ENCODE measurements around the gene ASB16. TPM values are rescaled to one million over a fixed set of nuclear protein-coding genes. Genes with fewer than 3 reads are reported as not detected.

ASB16 gene
- total RNA-seq, 1 donor from 2014 or later, result not detected

DNA sequence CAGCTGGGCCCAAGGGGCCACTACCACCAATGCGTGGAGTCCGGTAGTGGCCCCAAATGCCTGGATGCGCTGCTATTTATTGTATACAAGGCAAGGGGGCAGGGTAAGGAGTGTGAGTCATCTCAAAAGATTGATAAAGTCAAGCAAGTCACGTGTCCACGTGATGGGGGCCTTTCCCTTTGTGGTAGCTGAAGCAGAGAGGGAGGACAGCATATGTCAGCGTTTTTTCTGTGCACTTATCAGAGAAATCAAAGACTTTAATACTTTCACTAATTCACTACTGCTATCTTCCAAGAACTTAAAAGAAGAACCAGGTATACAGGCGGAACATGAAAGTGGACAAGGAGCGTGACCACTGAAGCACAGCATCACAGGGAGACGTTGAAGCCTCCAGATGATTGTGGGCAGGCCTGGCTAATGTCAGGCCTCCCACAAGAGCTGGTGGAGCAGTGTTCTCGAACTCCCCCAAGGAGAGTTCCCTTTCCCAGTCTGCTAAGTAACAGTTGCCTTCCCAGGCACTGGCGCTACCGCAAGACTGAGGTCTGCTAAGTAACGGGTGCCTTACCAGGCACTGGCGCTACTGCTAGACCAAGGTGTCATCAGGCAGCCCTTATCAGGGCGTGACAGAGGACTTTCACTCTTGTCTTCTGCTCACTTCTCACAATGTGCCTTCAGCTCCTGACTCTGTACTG is 10.8 kb upstream of the ASB16 start:
- TF ChIP-seq, protein P1, sequence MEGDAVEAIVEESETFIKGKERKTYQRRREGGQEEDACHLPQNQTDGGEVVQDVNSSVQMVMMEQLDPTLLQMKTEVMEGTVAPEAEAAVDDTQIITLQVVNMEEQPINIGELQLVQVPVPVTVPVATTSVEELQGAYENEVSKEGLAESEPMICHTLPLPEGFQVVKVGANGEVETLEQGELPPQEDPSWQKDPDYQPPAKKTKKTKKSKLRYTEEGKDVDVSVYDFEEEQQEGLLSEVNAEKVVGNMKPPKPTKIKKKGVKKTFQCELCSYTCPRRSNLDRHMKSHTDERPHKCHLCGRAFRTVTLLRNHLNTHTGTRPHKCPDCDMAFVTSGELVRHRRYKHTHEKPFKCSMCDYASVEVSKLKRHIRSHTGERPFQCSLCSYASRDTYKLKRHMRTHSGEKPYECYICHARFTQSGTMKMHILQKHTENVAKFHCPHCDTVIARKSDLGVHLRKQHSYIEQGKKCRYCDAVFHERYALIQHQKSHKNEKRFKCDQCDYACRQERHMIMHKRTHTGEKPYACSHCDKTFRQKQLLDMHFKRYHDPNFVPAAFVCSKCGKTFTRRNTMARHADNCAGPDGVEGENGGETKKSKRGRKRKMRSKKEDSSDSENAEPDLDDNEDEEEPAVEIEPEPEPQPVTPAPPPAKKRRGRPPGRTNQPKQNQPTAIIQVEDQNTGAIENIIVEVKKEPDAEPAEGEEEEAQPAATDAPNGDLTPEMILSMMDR (IDR thresholded peaks at IDR 0.05), result no peak
- H3K9me3 ChIP-seq, result no peaks in the 10 kb centered on the region
- H3K27me3 ChIP-seq, result no peaks in the 10 kb centered on the region
- intact Hi-C loops (cut with DNase I), result no loop called here
- no peak overlapping the region for H3K4me3 ChIP-seq
- H3K27ac ChIP-seq, result no peak overlapping the region
- no peaks in the 10 kb centered on the region for H3K36me3 ChIP-seq
- DNase-seq (ENCODE audit: low spot score in 2 of 2), result no peak
- no peaks in the 10 kb centered on the region for H3K4me1 ChIP-seq

DNA sequence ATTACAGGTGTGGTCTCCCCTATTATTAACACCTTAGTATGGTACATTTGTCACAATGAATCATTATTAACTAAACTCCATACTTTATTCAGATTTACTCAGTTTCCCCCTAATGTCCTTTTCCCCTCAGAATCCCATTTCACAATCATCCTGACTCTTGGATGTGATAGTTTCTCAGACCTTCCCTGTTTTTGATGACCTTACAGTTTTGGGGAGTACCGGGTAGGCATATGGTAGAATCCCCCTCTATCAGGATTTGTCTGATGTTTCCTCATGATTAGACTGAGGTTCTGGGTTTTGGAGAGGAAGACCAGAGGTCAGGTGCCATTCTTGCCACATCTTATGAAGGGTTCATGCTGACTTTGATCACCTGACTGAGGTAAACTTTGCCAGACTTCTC is 6.0 kb upstream of the ASB16 start:
- TF ChIP-seq, protein P1 (IDR thresholded peaks at IDR 0.05), result no peak
- Histone ChIP-seq H3K27me3 (no peaks in the 10 kb centered on the region), H3K36me3 (no peaks in the 10 kb centered on the region), H3K9me3 (no peaks in the 10 kb centered on the region), H3K27ac (no peak overlapping the region), H3K4me3 (no peak overlapping the region), H3K4me1 (peaks cover 0 to 6% of the 10 kb centered on the region in 2 donors)
- intact Hi-C loops (cut with DNase I), result no loop called here
- no peak for DNase-seq (ENCODE audit: low spot score in 2 of 2)

DNA sequence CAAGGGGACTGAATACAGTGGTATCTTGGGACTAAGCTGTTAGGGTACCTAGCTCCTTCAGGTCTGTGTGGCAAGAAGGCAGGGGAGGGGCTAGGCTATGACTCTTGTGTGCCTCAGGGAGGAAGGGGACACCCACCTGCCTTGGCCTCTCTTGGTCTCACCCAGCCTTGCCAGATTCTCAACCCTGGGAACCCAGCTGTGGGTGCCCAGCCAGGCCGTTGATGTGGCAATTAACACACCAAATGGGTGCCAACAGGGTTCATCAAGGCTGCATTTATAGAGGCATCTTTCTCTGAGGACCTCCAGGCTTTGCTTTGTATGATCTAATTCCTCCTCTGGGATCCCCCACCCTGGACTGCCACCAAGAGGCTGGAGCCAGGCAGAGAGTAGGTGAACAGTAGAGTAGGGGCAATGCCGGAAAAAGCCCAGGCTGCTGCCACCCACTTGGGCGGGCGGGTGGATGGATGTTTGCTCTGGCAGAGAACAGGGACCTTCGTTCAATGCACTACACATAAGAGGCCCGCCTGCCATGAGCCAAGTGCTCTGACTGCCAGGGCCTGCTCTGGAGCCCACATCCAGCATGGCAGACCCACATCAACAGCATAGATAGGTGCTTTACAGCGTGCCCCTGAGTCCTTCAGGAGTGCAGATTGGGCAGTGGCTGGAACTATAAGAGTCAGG is 3.2 kb upstream of the ASB16 start:
- Histone ChIP-seq H3K27me3 (no peaks in the 10 kb centered on the region), H3K4me1 (peaks cover 4 to 15% of the 10 kb centered on the region in 2 donors), H3K4me3 (no peak overlapping the region), H3K27ac (peak overlapping the region in 1 of 2 donors; percentile 65), H3K9me3 (no peaks in the 10 kb centered on the region), H3K36me3 (no peaks in the 10 kb centered on the region)
- TF ChIP-seq, protein P1 (IDR thresholded peaks at IDR 0.05), result no peak
- intact Hi-C loops (cut with DNase I), result loop anchor here (2.0 kb wide), 1 partner anchor 225 kb away; the partner anchor contains the start of gene PPY
- no peak for DNase-seq (ENCODE audit: low spot score in 2 of 2)

DNA sequence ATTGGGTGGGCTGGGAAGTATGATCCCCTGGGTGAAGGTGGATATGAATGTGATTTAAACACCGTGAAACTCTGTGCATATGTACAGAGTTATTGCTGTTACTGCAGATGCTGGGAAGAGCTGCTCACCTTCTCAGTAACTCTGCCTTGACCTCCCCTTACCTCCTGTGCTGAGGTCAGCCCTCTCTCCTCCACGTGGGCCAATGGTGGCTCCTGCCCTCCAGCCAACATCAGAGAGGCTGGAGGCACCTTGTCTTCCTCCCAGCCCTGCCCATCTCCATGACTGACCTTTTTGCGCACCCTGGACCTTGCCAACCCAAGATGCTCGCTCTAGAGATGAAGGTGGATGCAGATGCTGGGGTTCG is 387 bp upstream of the ASB16 start:
- Histone ChIP-seq H3K27ac (peak overlapping the region; percentile 59 to 87), H3K4me3 (peak overlapping the region; percentile 42 to 62), H3K27me3 (no peaks in the 10 kb centered on the region), H3K36me3 (peaks cover 0 to 5% of the 10 kb centered on the region in 2 donors), H3K9me3 (no peaks in the 10 kb centered on the region), H3K4me1 (peaks cover 4 to 15% of the 10 kb centered on the region in 2 donors)
- intact Hi-C loops (cut with DNase I), result loop anchor here (2.0 kb wide), 1 partner anchor 47 kb away; the partner anchor contains the start of gene HDAC5
- TF ChIP-seq, protein P1 (IDR thresholded peaks at IDR 0.05), result no peak
- no peak for DNase-seq (ENCODE audit: low spot score in 2 of 2)

DNA sequence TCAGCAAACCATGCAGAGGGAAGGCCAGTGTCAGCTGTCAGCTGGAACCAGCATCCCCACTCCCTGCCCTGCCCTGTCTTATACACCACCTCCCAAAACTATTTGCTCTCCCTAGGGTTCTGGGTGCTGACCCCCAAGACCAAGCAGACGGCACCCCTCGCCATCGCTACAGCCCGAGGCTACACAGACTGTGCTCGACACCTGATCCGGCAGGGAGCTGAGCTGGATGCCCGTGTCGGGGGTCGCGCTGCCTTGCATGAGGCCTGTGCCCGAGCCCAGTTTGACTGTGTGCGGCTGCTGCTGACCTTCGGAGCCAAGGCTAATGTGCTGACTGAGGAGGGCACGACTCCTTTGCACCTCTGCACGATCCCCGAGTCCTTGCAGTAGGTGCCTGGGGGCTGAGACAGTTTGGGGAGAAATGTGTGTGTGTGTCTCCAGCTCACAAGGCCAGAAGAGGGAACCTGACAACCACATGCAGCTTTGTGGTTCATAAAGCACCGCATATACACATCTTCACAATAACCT is 1.5 kb downstream of the ASB16 start:
- H3K4me1 ChIP-seq, result peaks cover 4 to 15% of the 10 kb centered on the region in 2 donors
- no peaks in the 10 kb centered on the region for H3K9me3 ChIP-seq
- no peak for DNase-seq (ENCODE audit: low spot score in 2 of 2)
- TF ChIP-seq, protein P1 (IDR thresholded peaks at IDR 0.05), result no peak
- H3K36me3 ChIP-seq, result peaks cover 5 to 11% of the 10 kb centered on the region in 2 donors
- no peak overlapping the region for H3K27ac ChIP-seq
- H3K27me3 ChIP-seq, result no peaks in the 10 kb centered on the region
- intact Hi-C loops (cut with DNase I), result loop anchor here (2.0 kb wide), 1 partner anchor 49 kb away; the partner anchor contains the start of gene HDAC5
- no peak overlapping the region for H3K4me3 ChIP-seq

All from ascending aorta (tissue), 2 donors.